ENCODE measurements around the gene LOC128125822.

LOC128125822 gene

DNA sequence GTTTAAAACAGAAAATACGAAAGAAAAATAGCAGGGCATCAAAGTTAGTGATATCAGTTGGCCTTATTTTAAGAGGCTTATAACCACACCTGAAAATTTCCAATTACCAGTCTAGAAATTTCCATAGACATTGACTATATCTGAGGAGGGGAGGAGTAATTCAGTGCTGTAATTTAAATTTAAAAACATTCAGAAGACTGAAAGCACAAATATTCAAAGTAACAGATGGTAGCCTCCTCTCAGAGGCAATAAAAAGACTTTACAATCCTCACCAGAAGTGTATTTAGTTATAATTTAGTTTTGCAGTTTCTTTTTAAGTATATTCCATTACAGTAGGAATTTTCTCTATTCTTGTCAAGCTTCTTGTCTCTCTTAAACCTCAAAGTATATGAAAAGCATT, 18.4 kb upstream of the LOC128125822 start:
- TF ChIP-seq POLR2AphosphoS5 (IDR thresholded peaks at IDR 0.05) (no peak), POLR2A (IDR thresholded peaks at IDR 0.05) (no peak)
- TF ChIP-seq, protein P1, sequence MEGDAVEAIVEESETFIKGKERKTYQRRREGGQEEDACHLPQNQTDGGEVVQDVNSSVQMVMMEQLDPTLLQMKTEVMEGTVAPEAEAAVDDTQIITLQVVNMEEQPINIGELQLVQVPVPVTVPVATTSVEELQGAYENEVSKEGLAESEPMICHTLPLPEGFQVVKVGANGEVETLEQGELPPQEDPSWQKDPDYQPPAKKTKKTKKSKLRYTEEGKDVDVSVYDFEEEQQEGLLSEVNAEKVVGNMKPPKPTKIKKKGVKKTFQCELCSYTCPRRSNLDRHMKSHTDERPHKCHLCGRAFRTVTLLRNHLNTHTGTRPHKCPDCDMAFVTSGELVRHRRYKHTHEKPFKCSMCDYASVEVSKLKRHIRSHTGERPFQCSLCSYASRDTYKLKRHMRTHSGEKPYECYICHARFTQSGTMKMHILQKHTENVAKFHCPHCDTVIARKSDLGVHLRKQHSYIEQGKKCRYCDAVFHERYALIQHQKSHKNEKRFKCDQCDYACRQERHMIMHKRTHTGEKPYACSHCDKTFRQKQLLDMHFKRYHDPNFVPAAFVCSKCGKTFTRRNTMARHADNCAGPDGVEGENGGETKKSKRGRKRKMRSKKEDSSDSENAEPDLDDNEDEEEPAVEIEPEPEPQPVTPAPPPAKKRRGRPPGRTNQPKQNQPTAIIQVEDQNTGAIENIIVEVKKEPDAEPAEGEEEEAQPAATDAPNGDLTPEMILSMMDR (IDR thresholded peaks at IDR 0.05 in 8 of 11, conservative IDR thresholded peaks at IDR 0.05 in 3 of 11) = no peak
- intact Hi-C loops (cut with DNase I; ENCODE audit: low total_unique reads) = no loop called here
- H3K4me1 ChIP-seq = no peaks in the 10 kb centered on the region
- no peak for DNase-seq
- H3K36me3 ChIP-seq = no peaks in the 10 kb centered on the region
- 82 to 94% (median 86%) methylated on average over 1 of the region's 1 CpG for WGBS, 5 donors
- H3K27me3 ChIP-seq (replicated peaks in 1 of 7) = peaks cover 0 to 3% (median 0%) of the 10 kb centered on the region in 7 donors
- no peaks in the 10 kb centered on the region for H3K9me3 ChIP-seq
- H3K4me3 ChIP-seq = no peak overlapping the region
- no peak overlapping the region for H3K27ac ChIP-seq

DNA sequence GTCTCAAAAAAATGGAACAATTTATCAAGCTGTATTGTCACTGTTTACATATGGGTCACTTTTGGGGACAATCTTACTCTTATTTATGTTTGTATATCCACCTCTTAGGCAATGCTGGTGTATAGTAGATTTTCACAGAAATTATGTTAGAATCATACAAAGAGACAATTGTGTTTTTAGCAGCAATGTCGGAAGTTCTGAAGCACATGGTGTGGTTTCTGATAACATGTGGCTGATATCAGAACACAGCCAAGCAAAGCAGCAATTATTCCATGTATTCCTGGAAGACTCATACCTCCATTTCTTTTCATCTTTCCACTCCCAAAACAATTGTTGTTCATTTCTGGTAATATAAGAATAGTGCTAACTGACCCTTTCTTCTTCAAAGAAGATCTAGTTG, 17.5 kb upstream of the LOC128125822 start:
- no peak overlapping the region for H3K27ac ChIP-seq
- H3K36me3 ChIP-seq = no peaks in the 10 kb centered on the region
- peaks cover 0 to 3% (median 0%) of the 10 kb centered on the region in 7 donors for H3K27me3 ChIP-seq (replicated peaks in 1 of 7)
- H3K4me3 ChIP-seq = no peak overlapping the region
- H3K9me3 ChIP-seq = no peaks in the 10 kb centered on the region
- intact Hi-C loops (cut with DNase I; ENCODE audit: low total_unique reads) = no loop called here
- TF ChIP-seq POLR2A (IDR thresholded peaks at IDR 0.05) (no peak), POLR2AphosphoS5 (IDR thresholded peaks at IDR 0.05) (no peak)
- DNase-seq = no peak
- no peaks in the 10 kb centered on the region for H3K4me1 ChIP-seq
- 90 to 100% (median 97%) methylated on average over 1 of the region's 1 CpG for WGBS, 5 donors

DNA sequence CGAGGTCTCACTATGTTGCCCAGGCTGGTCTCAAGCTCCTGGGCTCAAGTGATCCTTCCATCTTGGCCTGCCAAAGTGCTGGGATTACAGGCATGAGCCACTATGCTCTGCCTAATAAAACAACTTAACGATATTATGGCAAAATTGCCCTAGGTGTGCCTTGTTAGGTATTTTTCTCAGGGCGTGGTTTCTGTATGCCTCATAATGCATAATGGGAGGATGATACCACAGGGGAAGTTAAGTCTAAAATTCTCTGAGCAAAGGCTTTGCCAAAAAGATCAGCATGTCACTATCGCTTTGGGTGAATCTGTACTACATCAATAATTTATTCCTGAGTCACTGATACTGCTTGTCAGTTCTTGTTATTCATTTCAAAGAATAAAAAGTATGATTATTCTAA, 15.9 kb upstream of the LOC128125822 start:
- no peaks in the 10 kb centered on the region for H3K9me3 ChIP-seq
- no peak overlapping the region for H3K27ac ChIP-seq
- 81 to 92% (median 88%) methylated on average over 4 of the region's 4 CpGs for WGBS, 5 donors
- H3K36me3 ChIP-seq = no peaks in the 10 kb centered on the region
- intact Hi-C loops (cut with DNase I; ENCODE audit: low total_unique reads) = no loop called here
- no peaks in the 10 kb centered on the region for H3K4me1 ChIP-seq
- no peak for TF ChIP-seq POLR2A (IDR thresholded peaks at IDR 0.05)
- TF ChIP-seq, protein P1 (IDR thresholded peaks at IDR 0.05 in 8 of 11, conservative IDR thresholded peaks at IDR 0.05 in 3 of 11) = no peak
- TF ChIP-seq POLR2AphosphoS5 (IDR thresholded peaks at IDR 0.05) = no peak
- H3K27me3 ChIP-seq (replicated peaks in 1 of 7) = peaks cover 0 to 3% (median 0%) of the 10 kb centered on the region in 7 donors
- DNase-seq = no peak
- no peak overlapping the region for H3K4me3 ChIP-seq

DNA sequence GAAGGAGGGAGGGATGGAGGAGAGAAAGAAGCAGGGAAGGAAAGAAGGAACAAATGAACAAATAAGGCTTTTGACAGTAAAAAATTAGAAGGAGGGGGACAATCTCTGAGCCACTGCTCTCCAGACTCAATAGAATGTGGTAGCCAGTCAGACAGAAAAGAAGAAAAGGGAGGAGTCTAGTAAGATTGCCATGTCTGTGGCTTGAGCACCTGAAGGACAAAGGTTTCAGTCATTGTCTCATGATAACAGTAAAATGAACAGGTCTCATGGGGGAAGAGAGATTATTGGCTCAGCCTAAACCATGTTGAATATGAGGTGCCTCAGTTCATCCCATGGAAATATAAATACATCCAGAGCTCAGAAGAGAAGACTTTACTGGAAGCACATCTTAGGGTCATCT, 14.0 kb upstream of the LOC128125822 start:
- intact Hi-C loops (cut with DNase I; ENCODE audit: low total_unique reads) = no loop called here

More for the DNA sequence above, 14.0 kb upstream of the LOC128125822 start:
- Histone ChIP-seq H3K4me1 (no peaks in the 10 kb centered on the region), H3K36me3 (no peaks in the 10 kb centered on the region), H3K9me3 (no peaks in the 10 kb centered on the region), H3K4me3 (no peak overlapping the region), H3K27me3 (replicated peaks in 1 of 7) (peaks cover 0 to 3% (median 0%) of the 10 kb centered on the region in 7 donors), H3K27ac (no peak overlapping the region)
- DNase-seq = no peak
- TF ChIP-seq POLR2AphosphoS5 (IDR thresholded peaks at IDR 0.05) = no peak
- TF ChIP-seq, protein P1 (IDR thresholded peaks at IDR 0.05 in 8 of 11, conservative IDR thresholded peaks at IDR 0.05 in 3 of 11) = no peak
- no peak for TF ChIP-seq POLR2A (IDR thresholded peaks at IDR 0.05)

Measured in spleen (tissue), 11 donors.